Colon (tissue), 2 donors: Measurements from ENCODE around the gene CX3CL1.
"Not testable (repeated sequence)": the region's sequence is repeated elsewhere in the genome, so short reads cannot be mapped to it uniquely, and the experiment has no call there.

Experiments
- FAIRE-seq: peaks from 2 replicates; lab custom pipeline; 2012; peaks lifted over from hg19 to GRCh38; lab: Jason Lieb, UNC
- donor health status: control.
- donor health status: control.

The CX3CL1 gene

GRCh38 chr16:57357330-57358085 lies 14.8 kb upstream of the CX3CL1 start:
- no peak for FAIRE-seq

GRCh38 chr16:57358086-57358420 lies 14.2 kb upstream of the CX3CL1 start:
- FAIRE-seq: no peak

GRCh38 chr16:57358527-57359095 lies 13.7 kb upstream of the CX3CL1 start, which contains the start of gene CCL22:
CCL22 (plus strand) TSS chr16:57358783; CDS start chr16:57358817, 34 bp downstream.
- FAIRE-seq: no peak

GRCh38 chr16:57360321-57360935 lies 11.9 kb upstream of the CX3CL1 start:
- FAIRE-seq: no peak

GRCh38 chr16:57361404-57361803 lies 10.9 kb upstream of the CX3CL1 start:
- no peak for FAIRE-seq

GRCh38 chr16:57364143-57364542 lies 8.1 kb upstream of the CX3CL1 start:
- FAIRE-seq: no peak

GRCh38 chr16:57366544-57367040 lies 5.7 kb upstream of the CX3CL1 start:
- FAIRE-seq: no peak

- no peak for FAIRE-seq
Measured at GRCh38 chr16:57367116-57367752, 5.1 kb upstream of the CX3CL1 start.

GRCh38 chr16:57371494-57372371 lies 557 bp upstream of the CX3CL1 start:
- FAIRE-seq: no peak

GRCh38 chr16:57373117-57373947 lies 1.0 kb downstream of the CX3CL1 start:
- FAIRE-seq: no peak

GRCh38 chr16:57374067-57374534 lies 1.8 kb downstream of the CX3CL1 start:
- no peak for FAIRE-seq

- not testable (repeated sequence) for FAIRE-seq
Measured at GRCh38 chr16:57374925-57375465, 2.7 kb downstream of the CX3CL1 start.

- FAIRE-seq: no peak
Measured at GRCh38 chr16:57376313-57376818, 4.1 kb downstream of the CX3CL1 start.

GRCh38 chr16:57377080-57377841 lies 5.0 kb downstream of the CX3CL1 start:
- FAIRE-seq: no peak

GRCh38 chr16:57379579-57379978 lies 7.3 kb downstream of the CX3CL1 start:
- FAIRE-seq: no peak

GRCh38 chr16:57380671-57381462 lies 8.6 kb downstream of the CX3CL1 start:
- FAIRE-seq: no peak

- no peak for FAIRE-seq
Measured at GRCh38 chr16:57381791-57382534, 9.7 kb downstream of the CX3CL1 start.
